HuH-7 (cell line): ENCODE data around the gene ITM2B.

Experiments
- DNase-seq: peaks from one replicate; pipeline ENCODE4 v3.0.0; 2011; ENCODE audit warnings: low spot score

ITM2B gene

DNA sequence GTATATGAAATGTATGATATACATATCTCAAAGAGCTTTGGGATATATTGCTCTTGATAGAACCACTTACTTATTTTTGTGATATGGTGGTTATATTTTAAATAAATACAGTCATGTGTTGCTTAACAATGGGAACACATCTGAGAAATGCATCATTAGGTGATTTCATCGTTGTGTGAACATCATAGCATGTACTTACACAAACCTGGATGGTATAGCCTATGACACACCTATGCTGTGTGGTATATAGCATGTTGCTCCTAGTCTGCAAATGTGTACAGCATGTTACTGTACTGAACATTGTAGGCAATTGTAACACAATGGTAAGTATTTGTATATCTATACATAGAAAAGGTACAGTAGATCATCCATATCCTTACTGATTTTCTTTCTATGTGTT is 78.2 kb downstream of the ITM2B start:
- no peak for DNase-seq

DNA sequence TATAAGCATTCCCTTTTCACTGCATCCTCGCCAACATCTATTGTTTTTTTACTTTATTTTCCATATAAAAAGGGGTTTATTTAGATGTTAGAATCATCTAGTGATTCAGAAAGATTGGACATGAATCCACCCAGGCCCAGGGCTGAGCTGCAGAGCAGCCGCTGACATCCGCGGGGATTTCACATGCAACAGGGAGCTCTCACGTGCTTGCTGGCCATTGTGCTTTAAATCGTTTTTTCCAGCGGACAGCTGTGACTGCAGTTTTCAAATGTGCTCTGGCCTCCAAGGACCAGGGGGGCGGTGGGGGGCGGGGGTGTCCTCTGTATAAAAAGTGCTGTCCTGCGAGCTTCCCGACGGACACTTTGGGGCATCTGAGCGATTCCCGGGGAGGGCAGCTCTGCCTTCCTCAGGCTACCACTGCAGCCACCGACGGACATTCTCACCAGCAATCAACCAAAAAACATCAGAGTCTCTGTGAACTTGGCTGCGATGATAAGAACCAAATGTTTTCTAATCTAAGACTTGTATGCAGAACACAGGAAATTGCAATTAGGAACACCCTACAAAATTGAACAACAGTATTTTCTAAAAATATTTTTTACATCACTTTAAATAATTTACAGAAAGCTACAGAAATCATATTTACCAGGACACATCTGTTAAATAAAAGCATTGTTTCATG is 83.1 kb downstream of the ITM2B start:
- no peak for DNase-seq

DNA sequence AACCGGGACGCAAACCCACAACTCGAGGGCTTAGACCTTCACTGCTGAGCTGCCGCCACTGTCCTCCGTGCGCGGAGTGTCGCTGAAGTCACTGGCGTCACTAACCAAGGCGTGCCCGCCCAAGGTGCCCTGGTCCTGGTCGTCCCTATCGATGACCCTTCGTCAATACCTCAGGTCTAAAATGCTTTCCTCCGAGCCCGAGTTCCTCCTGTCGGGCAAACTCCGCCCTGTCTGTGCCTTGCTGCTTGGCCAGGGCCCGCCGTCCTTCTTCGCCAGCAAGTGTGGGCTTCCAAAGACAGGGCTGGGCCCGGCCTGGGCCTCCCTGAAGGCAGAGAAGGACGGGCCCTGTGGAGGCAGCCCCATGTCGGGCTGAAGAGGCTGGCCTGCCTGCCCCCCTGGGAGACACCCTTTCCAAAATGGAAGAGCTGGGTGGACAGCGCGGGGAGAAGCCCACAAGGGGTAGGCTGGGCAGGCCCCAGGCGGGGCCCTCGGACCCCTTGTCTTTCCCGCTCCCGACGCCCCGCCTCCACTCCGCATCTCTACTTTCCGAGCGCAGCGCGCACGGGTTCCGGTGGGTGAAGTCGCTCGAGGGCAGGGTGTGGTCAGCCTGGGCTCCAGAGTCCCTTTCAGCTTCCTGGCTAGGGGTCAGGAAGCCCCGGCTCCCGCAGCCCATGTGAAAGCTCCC is 84.0 kb downstream of the ITM2B start:
- DNase-seq: no peak

DNA sequence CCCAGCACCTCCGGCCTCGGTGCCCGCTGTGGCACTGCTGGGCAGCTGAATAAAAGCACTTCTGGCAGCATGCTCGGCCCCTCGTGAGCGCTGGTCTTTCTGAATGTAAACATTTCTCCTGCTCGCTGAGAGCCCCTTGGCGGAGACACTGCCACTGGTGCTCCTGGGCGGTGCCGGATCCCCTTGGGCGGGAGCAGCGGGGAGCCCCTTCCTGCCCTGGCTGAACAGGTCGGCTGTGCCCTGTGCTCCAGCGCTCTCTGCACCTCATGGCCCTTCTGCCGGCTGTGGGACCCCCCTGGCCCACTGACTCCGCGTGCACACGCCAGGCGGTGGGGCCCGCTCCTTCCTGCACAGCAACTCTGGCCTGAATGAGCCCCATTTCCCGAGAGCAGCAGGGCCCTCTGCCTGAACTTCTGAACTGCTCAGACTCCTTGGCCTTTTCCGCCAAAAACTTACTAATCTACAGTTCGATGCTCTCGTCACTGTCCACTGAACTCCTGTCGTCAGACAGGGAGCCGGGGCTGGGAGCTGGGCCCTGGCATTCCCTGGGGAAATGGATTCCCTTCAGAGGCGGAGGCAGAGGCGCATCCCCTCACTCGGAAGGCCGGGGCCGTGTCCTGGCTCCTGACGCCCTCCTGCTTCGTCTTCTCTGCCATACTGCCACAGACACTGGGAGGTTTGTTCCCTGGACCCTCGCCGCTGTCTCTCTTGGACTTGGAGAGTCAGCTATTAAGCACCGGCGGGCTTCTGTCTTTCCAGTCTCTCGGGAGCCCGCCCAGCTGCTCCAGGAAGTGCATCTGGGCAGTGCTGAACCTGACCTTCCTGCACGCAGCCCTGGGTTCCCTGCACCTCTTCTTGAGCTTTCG is 84.7 kb downstream of the ITM2B start:
- DNase-seq: no peak

DNA sequence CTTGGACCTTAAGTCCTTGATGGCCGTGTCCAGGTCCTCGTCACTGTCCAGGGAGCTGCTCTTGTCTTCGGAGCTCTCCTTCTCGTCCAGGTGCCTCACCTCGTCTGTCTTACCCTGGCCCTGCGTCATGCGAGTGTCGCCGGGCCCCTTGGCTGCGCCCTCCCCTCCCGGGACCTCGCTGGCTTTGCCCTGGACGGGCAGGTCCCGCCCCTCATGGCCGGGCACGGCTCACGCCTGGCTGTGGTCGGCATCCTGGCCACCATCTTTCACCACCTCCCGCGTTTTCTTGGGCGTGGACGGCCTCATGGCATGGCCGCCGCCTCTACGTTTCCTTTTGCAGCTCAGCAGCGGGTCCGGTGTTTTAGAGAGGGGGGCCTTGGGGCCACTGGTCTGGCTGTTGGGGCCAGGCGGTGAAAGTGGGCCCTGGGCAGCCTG is 85.4 kb downstream of the ITM2B start:
- DNase-seq: no peak

DNA sequence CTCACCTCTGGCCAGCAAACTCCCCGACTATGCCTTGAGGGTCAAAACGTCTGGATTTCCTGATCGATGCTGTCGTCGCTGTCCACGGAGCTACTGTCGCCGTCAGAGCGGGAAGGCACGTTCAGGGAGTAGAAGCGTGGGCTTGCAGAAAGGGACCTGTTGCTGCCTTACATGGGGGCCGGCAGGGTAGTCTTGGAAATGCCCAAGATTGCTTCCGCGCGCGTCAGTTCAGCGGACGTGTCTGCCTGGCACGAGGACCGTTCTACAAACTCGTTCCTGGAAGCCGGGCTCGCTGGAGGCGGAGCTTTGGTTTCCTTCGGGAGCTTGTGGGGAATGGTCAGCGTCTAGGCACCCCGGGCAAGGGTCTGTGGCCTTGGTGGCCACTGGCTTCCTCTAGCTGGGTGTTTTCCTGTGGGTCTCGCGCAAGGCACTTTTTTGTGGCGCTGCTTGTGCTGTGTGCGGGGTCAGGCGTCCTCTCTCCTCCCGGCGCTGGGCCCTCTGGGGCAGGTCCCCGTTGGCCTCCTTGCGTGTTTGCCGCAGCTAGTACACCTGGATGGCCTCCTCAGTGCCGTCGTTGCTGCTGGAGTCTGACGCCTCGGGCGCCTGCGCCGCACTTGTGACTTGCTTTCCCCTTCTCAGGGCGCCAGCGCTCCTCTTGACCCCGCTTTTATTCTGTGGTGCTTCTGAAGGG is 86.0 kb downstream of the ITM2B start:
- DNase-seq: no peak
